H9 (cell line): Measurements from ENCODE around the gene CARD11. TPM values are rescaled to one million over a fixed set of nuclear protein-coding genes. Genes with fewer than 3 reads are reported as not detected.

Source experiments
- DNase-seq: peaks from one replicate; pipeline ENCODE4 v3.0.0-alpha.2; 2017
- H2AFZ ChIP-seq: one replicate; pipeline ENCODE4 v1.6.1; 2013; ENCODE audit warnings: mild to moderate bottlenecking, low read length, control low read depth, moderate library complexity
- H2AK5ac ChIP-seq: 2 replicates; pipeline ENCODE4 v1.6.1; 2013; ENCODE audit warnings: low read length, control low read depth, mixed read lengths; ENCODE audit not compliant: insufficient read length
- H2BK120ac ChIP-seq: one replicate; pipeline ENCODE4 v1.6.1; 2013; ENCODE audit warnings: low read depth, mild to moderate bottlenecking, low read length, control low read depth, inconsistent platforms; ENCODE audit not compliant: poor library complexity, severe bottlenecking
- H2BK12ac ChIP-seq: 2 replicates; pipeline ENCODE4 v1.6.1; 2013; ENCODE audit warnings: low read length, control low read depth, mixed read lengths, low read depth; ENCODE audit not compliant: insufficient read length
- H2BK15ac ChIP-seq: 2 replicates; pipeline ENCODE4 v1.6.1; 2013; ENCODE audit warnings: low read depth, low read length, control low read depth
- H2BK20ac ChIP-seq: one replicate; pipeline ENCODE4 v1.6.1; 2013; ENCODE audit warnings: low read depth, mild to moderate bottlenecking, low read length, control low read depth, inconsistent platforms; ENCODE audit not compliant: poor library complexity, severe bottlenecking
- H2BK5ac ChIP-seq: 2 replicates; pipeline ENCODE4 v1.6.1; 2013; ENCODE audit warnings: low read length, control low read depth, mixed read lengths; ENCODE audit not compliant: insufficient read length
- H3K14ac ChIP-seq: 2 replicates; pipeline ENCODE4 v1.6.1; 2013; ENCODE audit warnings: low read length, control low read depth; ENCODE audit not compliant: insufficient read depth
- H3K18ac ChIP-seq: 2 replicates; pipeline ENCODE4 v1.6.1; 2013; ENCODE audit warnings: low read depth, mild to moderate bottlenecking, mixed read lengths, low read length, control low read depth; ENCODE audit not compliant: insufficient read length
- H3K23ac ChIP-seq: 2 replicates; pipeline ENCODE4 v1.6.1; 2013; ENCODE audit warnings: low read length, control low read depth, mixed read lengths, low read depth; ENCODE audit not compliant: insufficient read length
- H3K23me2 ChIP-seq: 2 replicates; pipeline ENCODE4 v1.6.1; 2013; ENCODE audit warnings: low read depth, mild to moderate bottlenecking, mixed read lengths, low read length, control low read depth; ENCODE audit not compliant: insufficient read length, poor library complexity, severe bottlenecking
- H3K27ac ChIP-seq: 2 replicates; pipeline ENCODE4 v1.5.1; 2013; ENCODE audit warnings: low read length, control low read depth, mixed read lengths, low read depth; ENCODE audit not compliant: insufficient read length
- H3K27me3 ChIP-seq: 2 replicates; pipeline ENCODE4 v1.6.1; 2013; ENCODE audit warnings: low read length, control low read depth, inconsistent platforms; ENCODE audit not compliant: insufficient read depth
- H3K4ac ChIP-seq: 2 replicates; pipeline ENCODE4 v1.6.1; 2013; ENCODE audit warnings: low read depth, mild to moderate bottlenecking, control low read depth, inconsistent platforms, low read length, moderate library complexity
- H3K4me1 ChIP-seq: 2 replicates; pipeline ENCODE4 v1.6.1; 2013; ENCODE audit warnings: low read length, control low read depth, inconsistent platforms; ENCODE audit not compliant: insufficient read depth
- H3K4me2 ChIP-seq: 2 replicates; pipeline ENCODE4 v1.6.1; 2013; ENCODE audit warnings: low read length, control low read depth, mixed read lengths; ENCODE audit not compliant: insufficient read length, insufficient read depth
- H3K56ac ChIP-seq: 2 replicates; pipeline ENCODE4 v1.6.1; 2013; ENCODE audit warnings: low read depth, mild to moderate bottlenecking, mixed read lengths, low read length, control low read depth; ENCODE audit not compliant: insufficient read length
- H3K79me1 ChIP-seq: 2 replicates; pipeline ENCODE4 v1.6.1; 2013; ENCODE audit warnings: low read depth, mild to moderate bottlenecking, moderate library complexity, low read length, control low read depth, inconsistent platforms; ENCODE audit not compliant: insufficient read depth, poor library complexity, severe bottlenecking
- H3K79me2 ChIP-seq: 2 replicates; pipeline ENCODE4 v1.6.1; 2013; ENCODE audit warnings: low read length, control low read depth, inconsistent platforms; ENCODE audit not compliant: insufficient read depth
- H3K9ac ChIP-seq: 2 replicates; pipeline ENCODE4 v1.6.1; 2013; ENCODE audit warnings: low read length, control low read depth, mixed read lengths; ENCODE audit not compliant: insufficient read length; ENCODE audit errors: extremely low read depth
- H3K9me3 ChIP-seq: one replicate; pipeline ENCODE4 v1.6.1; 2013; ENCODE audit warnings: low read depth, low read length, inconsistent platforms; ENCODE audit not compliant: control insufficient read depth
- H3T11ph ChIP-seq: one replicate; pipeline ENCODE4 v1.6.1; 2013; ENCODE audit warnings: mild to moderate bottlenecking, low read length, control low read depth, inconsistent platforms
- H4K20me1 ChIP-seq: one replicate; pipeline ENCODE4 v1.6.1; 2013; ENCODE audit not compliant: control insufficient read depth, insufficient read length, insufficient read depth
- H4K5ac ChIP-seq: 2 replicates; pipeline ENCODE4 v1.6.1; 2013; ENCODE audit warnings: low read depth, mild to moderate bottlenecking, mixed read lengths, low read length, control low read depth; ENCODE audit not compliant: insufficient read length
- H4K8ac ChIP-seq: replicated peaks from 2 replicates; pipeline ENCODE4 v1.6.1; 2013; ENCODE audit warnings: low read length, control low read depth, mixed read lengths, low read depth; ENCODE audit not compliant: insufficient read length
- H4K91ac ChIP-seq: 2 replicates; pipeline ENCODE4 v1.6.1; 2013; ENCODE audit warnings: low read depth, mild to moderate bottlenecking, moderate library complexity, mixed read lengths, low read length, control low read depth; ENCODE audit not compliant: insufficient read length
- H3K27ac Mint-ChIP-seq, 3 experiments: 2 replicates in 2 of 3; 3 replicates in 1 of 3; pipeline ENCODE4 v1.8.0; 2020 to 2021; ENCODE audit warnings: mixed read lengths in 3 of 3, mild to moderate bottlenecking in 1 of 3, moderate library complexity in 1 of 3
- H3K27me3 Mint-ChIP-seq: 2 replicates; pipeline ENCODE4 v1.8.0; 2021; ENCODE audit warnings: low read depth, mild to moderate bottlenecking, moderate library complexity, mixed read lengths
- H3K36me3 Mint-ChIP-seq, 3 experiments: 2 replicates in 2 of 3; 3 replicates in 1 of 3; pipeline ENCODE4 v1.8.0; 2020 to 2021; ENCODE audit warnings: low read depth in 3 of 3, mixed read lengths in 3 of 3; ENCODE audit not compliant: insufficient read depth in 1 of 3
- H3K4me1 Mint-ChIP-seq, 2 experiments: 2 replicates each; pipeline ENCODE4 v1.8.0; 2020; ENCODE audit warnings: mixed read lengths in 2 of 2
- H3K4me3 Mint-ChIP-seq, 2 experiments: 2 replicates in 1 of 2; 3 replicates in 1 of 2; pipeline ENCODE4 v1.8.0; 2020 to 2021; ENCODE audit warnings: mild to moderate bottlenecking in 2 of 2, mixed read lengths in 2 of 2, moderate library complexity in 1 of 2
- H3K9me3 Mint-ChIP-seq, 2 experiments: 2 replicates in 1 of 2; 3 replicates in 1 of 2; pipeline ENCODE4 v1.8.0; 2020; ENCODE audit warnings: mild to moderate bottlenecking in 2 of 2, mixed read lengths in 2 of 2, moderate library complexity in 1 of 2
- WGBS: extraction: QIAGEN DNeasy Blood & Tissue Kit; methylation state at CpG from one replicate; pipeline ENCODE4 v1.1.7; 2013; ENCODE audit warnings: missing lambda C conversion rate, low lambda C conversion rate, mixed read lengths; ENCODE audit not compliant: insufficient read length; ENCODE audit errors: extremely low coverage; 5-methylcytosine and 5-hydroxymethylcytosine counted together
- total RNA-seq: library from RNA; stranded (reverse); gene quantifications from 2 replicates; pipeline ENCODE4 v1.2.1, GENCODE V29; 2021
- TF ChIP-seq, protein P1 (sequence below): fragments of 200-600 bp; sonication (generic); conservative IDR thresholded peaks from 3 replicates; pipeline ENCODE4 v1.8.0; 2021; ENCODE audit warnings: antibody characterized with exemption, mild to moderate bottlenecking

CARD11 gene
- total RNA-seq, 1 experiment from 2014 or later = 20.0 TPM

DNA sequence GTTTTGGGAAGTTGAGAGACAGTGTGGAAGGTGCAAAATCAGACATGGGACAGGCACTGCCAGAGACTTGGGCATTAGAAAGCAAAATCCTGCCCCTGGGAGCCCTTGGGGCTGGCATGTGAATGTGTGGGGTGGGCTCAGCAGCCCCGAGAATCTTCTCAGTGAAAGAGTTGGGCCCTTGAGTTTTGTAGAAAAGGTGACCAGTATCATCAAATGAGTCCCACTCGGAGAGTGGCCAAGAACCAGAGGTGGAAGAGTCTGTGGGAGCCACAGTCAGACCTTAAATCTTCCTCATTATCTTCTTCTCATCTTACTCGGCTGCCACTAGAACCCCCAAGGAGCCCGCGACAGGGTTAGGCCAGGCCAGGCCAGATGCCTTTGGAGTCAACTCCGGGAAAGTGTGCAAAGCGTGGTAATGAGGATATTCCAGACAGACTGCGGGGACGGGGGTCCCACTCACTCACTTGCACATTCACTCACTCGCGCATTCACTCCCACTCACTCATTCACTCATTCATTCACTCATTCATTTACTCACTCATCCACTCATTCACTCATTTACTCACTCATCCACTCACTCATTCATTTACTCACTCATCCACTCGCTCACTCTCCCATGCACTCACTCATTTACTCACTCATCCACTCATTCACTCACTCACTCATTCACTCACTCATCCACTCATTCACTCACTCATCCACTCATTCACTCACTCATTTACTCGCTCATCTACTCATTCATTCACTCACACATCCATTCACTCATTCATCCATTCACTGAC lies 74.9 kb downstream of the CARD11 start:
- Mint-ChIP-seq H3K4me1 (peaks cover 2% of the 10 kb centered on the region in 2 experiments; a peak in 1 of 4 replicates), H3K4me3 (no peak overlapping the region), H3K9me3 (peaks cover 2 to 10% of the 10 kb centered on the region in 2 experiments; a peak in 3 of 5 replicates), H3K27me3 (no peaks in the 10 kb centered on the region; the same call in 1 of the 2 replicates), H3K27ac (peak overlapping the region in 2 of 3 experiments; percentile 68 to 86; a peak in 4 of 7 replicates), H3K36me3 (peaks cover 0 to 9% (median 1%) of the 10 kb centered on the region in 3 experiments; a peak in 2 of 7 replicates)
- Histone ChIP-seq H4K20me1 (no peaks in the 10 kb centered on the region), H4K91ac (no peak overlapping the region), H2BK5ac (no peak overlapping the region), H3K4ac (no peak overlapping the region), H3K23me2 (no peaks in the 10 kb centered on the region), H4K8ac (no peak overlapping the region), H2BK20ac (no peak overlapping the region), H2BK12ac (no peak overlapping the region), H3K18ac (no peak overlapping the region), H2AFZ (no peak overlapping the region), H3K4me2 (no peak overlapping the region), H3K27ac (no peak overlapping the region), H3K14ac (no peak overlapping the region), H3K79me2 (no peaks in the 10 kb centered on the region), H3K56ac (no peak overlapping the region), H3K23ac (no peak overlapping the region), H3K79me1 (no peaks in the 10 kb centered on the region), H3K27me3 (no peaks in the 10 kb centered on the region), H3K9me3 (no peaks in the 10 kb centered on the region), H2BK120ac (no peak overlapping the region), H4K5ac (no peak overlapping the region), H3T11ph (no peak overlapping the region), H3K9ac (no peak overlapping the region), H2BK15ac (no peak overlapping the region), H2AK5ac (no peak overlapping the region), H3K4me1 (no peaks in the 10 kb centered on the region)
- TF ChIP-seq, protein P1, sequence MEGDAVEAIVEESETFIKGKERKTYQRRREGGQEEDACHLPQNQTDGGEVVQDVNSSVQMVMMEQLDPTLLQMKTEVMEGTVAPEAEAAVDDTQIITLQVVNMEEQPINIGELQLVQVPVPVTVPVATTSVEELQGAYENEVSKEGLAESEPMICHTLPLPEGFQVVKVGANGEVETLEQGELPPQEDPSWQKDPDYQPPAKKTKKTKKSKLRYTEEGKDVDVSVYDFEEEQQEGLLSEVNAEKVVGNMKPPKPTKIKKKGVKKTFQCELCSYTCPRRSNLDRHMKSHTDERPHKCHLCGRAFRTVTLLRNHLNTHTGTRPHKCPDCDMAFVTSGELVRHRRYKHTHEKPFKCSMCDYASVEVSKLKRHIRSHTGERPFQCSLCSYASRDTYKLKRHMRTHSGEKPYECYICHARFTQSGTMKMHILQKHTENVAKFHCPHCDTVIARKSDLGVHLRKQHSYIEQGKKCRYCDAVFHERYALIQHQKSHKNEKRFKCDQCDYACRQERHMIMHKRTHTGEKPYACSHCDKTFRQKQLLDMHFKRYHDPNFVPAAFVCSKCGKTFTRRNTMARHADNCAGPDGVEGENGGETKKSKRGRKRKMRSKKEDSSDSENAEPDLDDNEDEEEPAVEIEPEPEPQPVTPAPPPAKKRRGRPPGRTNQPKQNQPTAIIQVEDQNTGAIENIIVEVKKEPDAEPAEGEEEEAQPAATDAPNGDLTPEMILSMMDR = no peak
- no peak for DNase-seq
- no CpG with 5 or more reads among the region's 13 CpGs for WGBS
